Esophagus muscularis mucosa (tissue), 4 donors: ENCODE data around the gene MYOM3. TPM values are rescaled to one million over a fixed set of nuclear protein-coding genes. Genes with fewer than 3 reads are reported as not detected.

Source experiments
- DNase-seq: peaks from one replicate; pipeline ENCODE4 v3.0.0-alpha.2; 2017; ENCODE audit errors: extremely low spot score
- H3K27ac ChIP-seq, 4 donors: fragments of 200-600 bp; sonication (generic); replicated peaks in 1 of 4; 1 replicate in 3 of 4; 2 replicates in 1 of 4; pipeline ENCODE4 v1.5.1; 2016 to 2019; ENCODE audit warnings: mild to moderate bottlenecking in 1 of 4
- H3K27me3 ChIP-seq, 4 donors: fragments of 200-600 bp; sonication (generic); one replicate each; pipeline versions ENCODE4 v1.5.1 to v1.6.0; 2016 to 2019
- H3K36me3 ChIP-seq, 4 donors: fragments of 200-600 bp; sonication (generic); one replicate each; pipeline ENCODE4 v1.5.1; 2016 to 2019
- H3K4me1 ChIP-seq, 4 donors: fragments of 200-600 bp; sonication (generic); one replicate each; pipeline ENCODE4 v1.5.1; 2016 to 2019
- H3K4me3 ChIP-seq, 4 donors: fragments of 200-600 bp; sonication (generic); 1 replicate in 2 of 4; 2 replicates in 2 of 4; pipeline ENCODE4 v1.5.1; 2016 to 2019; ENCODE audit warnings: mild to moderate bottlenecking in 4 of 4, moderate library complexity in 1 of 4
- H3K9me3 ChIP-seq, 4 donors: fragments of 200-600 bp; sonication (generic); 1 replicate in 3 of 4; 2 replicates in 1 of 4; pipeline ENCODE4 v1.5.1; 2016 to 2019
- CTCF ChIP-seq, 3 experiments: fragments of 200-600 bp in 2 of 3; fragments of 450-650 bp in 1 of 3; sonication (generic) in 2 of 3; IDR thresholded peaks; one replicate each; pipeline ENCODE4 v1.5.1; 2017 to 2019; ENCODE audit warnings: antibody characterized with exemption in 3 of 3, mild to moderate bottlenecking in 2 of 3, moderate library complexity in 1 of 3
- EP300 ChIP-seq: sonication (generic); formaldehyde crosslinking; IDR thresholded peaks from one replicate; pipeline ENCODE4 v1.6.1; 2017; ENCODE audit warnings: antibody characterized with exemption
- POLR2A ChIP-seq: fragments of 450-650 bp; IDR thresholded peaks from one replicate; pipeline ENCODE4 v1.6.1; 2017; ENCODE audit warnings: antibody characterized with exemption, moderate library complexity, mild to moderate bottlenecking, low read depth
- POLR2AphosphoS5 ChIP-seq, 2 donors: sonication (generic); formaldehyde crosslinking; IDR thresholded peaks; one replicate each; pipeline ENCODE4 v1.6.1; 2017; ENCODE audit warnings: antibody characterized with exemption in 2 of 2
- WGBS: methylation state at CpG from one replicate; pipeline ENCODE4 v1.1.5; 2018; 5-methylcytosine and 5-hydroxymethylcytosine counted together
- intact Hi-C: fragments of 100-400 bp; cut with DNase I; formaldehyde crosslinking; loops from one replicate; pipeline ENCODE4 v1.15.1; 2023
- total RNA-seq, 4 donors: library from RNA; depleted of rRNA; stranded (reverse); fragments of >200 nt; gene quantifications; one replicate each; pipeline versions ENCODE4 v1.1.0 to v1.2.1, GENCODE V29; 2016

The MYOM3 gene
- total RNA-seq, 4 donors from 2014 or later, result 0.17 to 2.5 (median 1.4) TPM

GRCh38 chr1:24156542-24157260, 44.8 kb upstream of the MYOM3 start:
- no peak for DNase-seq

GRCh38 chr1:24155011-24155782, 43.3 kb upstream of the MYOM3 start:
- Histone ChIP-seq H3K27me3 (peaks cover 0 to 29% (median 0%) of the 10 kb centered on the region in 4 donors), H3K36me3 (peaks cover 0 to 15% (median 0%) of the 10 kb centered on the region in 4 donors), H3K4me3 (no peak overlapping the region), H3K27ac (no peak overlapping the region), H3K9me3 (no peaks in the 10 kb centered on the region), H3K4me1 (peaks cover 5 to 11% (median 8%) of the 10 kb centered on the region in 4 donors)
- intact Hi-C loops, result no loop called here
- no peak for TF ChIP-seq POLR2AphosphoS5 (IDR thresholded peaks at IDR 0.05)
- TF ChIP-seq EP300, result no peak
- 41% methylated on average over 10 of the region's 11 CpGs for WGBS
- DNase-seq, result no peak

More at GRCh38 chr1:24156542-24157260, 44.8 kb upstream of the MYOM3 start:
- Histone ChIP-seq H3K27ac (no peak overlapping the region), H3K9me3 (no peaks in the 10 kb centered on the region), H3K27me3 (peaks cover 0 to 16% (median 0%) of the 10 kb centered on the region in 4 donors), H3K4me3 (no peak overlapping the region), H3K4me1 (no peaks in the 10 kb centered on the region), H3K36me3 (peaks cover 0 to 15% (median 0%) of the 10 kb centered on the region in 4 donors)
- TF ChIP-seq POLR2AphosphoS5 (IDR thresholded peaks at IDR 0.05) (no peak), POLR2A (no peak), CTCF (IDR thresholded peaks at IDR 0.05) (no peak), EP300 (no peak)
- intact Hi-C loops, result no loop called here
- 95% methylated on average over 17 of the region's 18 CpGs for WGBS

- no peaks in the 10 kb centered on the region for H3K9me3 ChIP-seq
- no peak for TF ChIP-seq POLR2AphosphoS5 (IDR thresholded peaks at IDR 0.05)
- no peak for TF ChIP-seq EP300
- no peak for TF ChIP-seq CTCF (IDR thresholded peaks at IDR 0.05)
- TF ChIP-seq POLR2A, result no peak
- peaks cover 0 to 15% (median 0%) of the 10 kb centered on the region in 4 donors for H3K36me3 ChIP-seq
- H3K27ac ChIP-seq, result no peak overlapping the region
- intact Hi-C loops, result no loop called here
- H3K4me1 ChIP-seq, result peaks cover 7 to 14% (median 10%) of the 10 kb centered on the region in 4 donors
- no peak overlapping the region for H3K4me3 ChIP-seq
- WGBS, result 65% methylated on average over 8 of the region's 8 CpGs
- H3K27me3 ChIP-seq, result peaks cover 0 to 38% (median 0%) of the 10 kb centered on the region in 4 donors
- no peak for DNase-seq
These were observed 42.3 kb upstream of the MYOM3 start for GRCh38 chr1:24154215-24154614.

- 82% methylated on average over 10 of the region's 10 CpGs for WGBS
- TF ChIP-seq EP300, result no peak
- TF ChIP-seq POLR2A, result no peak
- no peak for TF ChIP-seq CTCF (IDR thresholded peaks at IDR 0.05)
- intact Hi-C loops, result no loop called here
- Histone ChIP-seq H3K4me3 (no peak overlapping the region), H3K27me3 (peaks cover 0 to 46% (median 0%) of the 10 kb centered on the region in 4 donors), H3K27ac (no peak overlapping the region), H3K9me3 (no peaks in the 10 kb centered on the region), H3K36me3 (peaks cover 0 to 14% (median 0%) of the 10 kb centered on the region in 4 donors), H3K4me1 (peaks cover 7 to 14% (median 10%) of the 10 kb centered on the region in 4 donors)
- no peak for DNase-seq
These were observed 40.9 kb upstream of the MYOM3 start for GRCh38 chr1:24152631-24153494.
